ENCODE data around the gene EXOC3. TPM values are rescaled to one million over a fixed set of nuclear protein-coding genes. Genes with fewer than 3 reads are reported as not detected.

Gene EXOC3
- 29.6 and 38.5 TPM in 2 replicates for total RNA-seq

GRCh38 chr5:442335-443238 is at the start of gene EXOC3:
EXOC3 (plus strand) TSS chr5:443176; CDS start chr5:446206, 3,030 bp downstream.

Other genes with a start within 250 kb of the EXOC3 start
- 3.6 and 4.5 TPM in 2 replicates for gene CCDC127, start 225.0 kb upstream of the EXOC3 start, total RNA-seq
- gene SDHA, start 224.9 kb upstream of the EXOC3 start, total RNA-seq, result 149 and 177 TPM in 2 replicates
- 88.5 and 91.3 TPM in 2 replicates for gene PDCD6, start 171.5 kb upstream of the EXOC3 start, total RNA-seq
- gene AHRR, start 121.5 kb upstream of the EXOC3 start, total RNA-seq, result 6.2 and 11.8 TPM in 2 replicates
- gene SLC9A3, start 81.3 kb downstream of the EXOC3 start, total RNA-seq, result 1.8 and 2.3 TPM in 2 replicates
- 2.6 and 4.1 TPM in 2 replicates for gene CEP72, start 169.2 kb downstream of the EXOC3 start, total RNA-seq

Data from vein endothelial cell (primary cell).